ENCODE results near the gene MBD4. TPM values are rescaled to one million over a fixed set of nuclear protein-coding genes. Genes with fewer than 3 reads are reported as not detected.

The MBD4 gene
- total and polyA plus RNA-seq, 2 experiments from 2014 or later = 33.9 to 59.3 TPM

DNA sequence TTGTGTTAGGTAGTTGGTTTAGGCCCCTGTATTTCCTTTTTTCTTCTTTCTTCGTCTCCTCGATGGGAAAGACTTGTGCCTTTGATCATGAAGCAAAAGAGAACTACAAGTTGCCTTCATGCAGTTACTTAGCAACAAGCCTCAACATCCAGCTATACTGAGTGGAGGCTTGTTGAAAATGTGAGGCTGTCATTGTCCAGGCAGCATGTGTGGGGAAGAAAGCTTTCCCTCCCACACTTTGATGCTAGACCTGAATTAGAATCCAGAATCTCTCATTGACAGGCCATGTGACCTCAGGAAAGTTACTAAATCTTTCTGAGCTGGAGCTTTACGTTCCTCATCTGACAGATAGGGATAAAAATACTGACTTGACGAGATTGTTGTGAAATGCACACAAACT, 24.0 kb upstream of the MBD4 start:
- H3K27me3 ChIP-seq (ENCODE audit: insufficient read depth) = no peaks in the 10 kb centered on the region
- Mint-ChIP-seq H3K4me1 (no peaks in the 10 kb centered on the region), H3K4me3 (no peak overlapping the region), H3K27me3 (ENCODE audit: insufficient read depth, low read depth, poor library complexity) (no peaks in the 10 kb centered on the region), H3K27ac (no peak overlapping the region), H3K36me3 (ENCODE audit: low read depth) (no peaks in the 10 kb centered on the region; the same call in 2 of the 3 replicates), H3K9me3 (no peaks in the 10 kb centered on the region)
- H4K20me1 ChIP-seq (replicated peaks; ENCODE audit: insufficient read depth) = peaks cover 5% of the 10 kb centered on the region
- H3K4me1 ChIP-seq (ENCODE audit: insufficient read depth) = no peaks in the 10 kb centered on the region
- H3K4me2 ChIP-seq = no peak overlapping the region
- peaks cover 9% of the 10 kb centered on the region for H3K36me3 ChIP-seq (ENCODE audit: insufficient read depth)
- ATAC-seq = no peak
- H3K9me2 ChIP-seq (ENCODE audit: insufficient read depth) = no peaks in the 10 kb centered on the region
- no peaks in the 10 kb centered on the region for H3F3A ChIP-seq (replicated peaks; ENCODE audit: low read depth)
- H2AFZ ChIP-seq = no peak overlapping the region
- no peaks in the 10 kb centered on the region for H3K79me2 ChIP-seq (replicated peaks; ENCODE audit: insufficient read depth)
- TF ChIP-seq, protein P1, sequence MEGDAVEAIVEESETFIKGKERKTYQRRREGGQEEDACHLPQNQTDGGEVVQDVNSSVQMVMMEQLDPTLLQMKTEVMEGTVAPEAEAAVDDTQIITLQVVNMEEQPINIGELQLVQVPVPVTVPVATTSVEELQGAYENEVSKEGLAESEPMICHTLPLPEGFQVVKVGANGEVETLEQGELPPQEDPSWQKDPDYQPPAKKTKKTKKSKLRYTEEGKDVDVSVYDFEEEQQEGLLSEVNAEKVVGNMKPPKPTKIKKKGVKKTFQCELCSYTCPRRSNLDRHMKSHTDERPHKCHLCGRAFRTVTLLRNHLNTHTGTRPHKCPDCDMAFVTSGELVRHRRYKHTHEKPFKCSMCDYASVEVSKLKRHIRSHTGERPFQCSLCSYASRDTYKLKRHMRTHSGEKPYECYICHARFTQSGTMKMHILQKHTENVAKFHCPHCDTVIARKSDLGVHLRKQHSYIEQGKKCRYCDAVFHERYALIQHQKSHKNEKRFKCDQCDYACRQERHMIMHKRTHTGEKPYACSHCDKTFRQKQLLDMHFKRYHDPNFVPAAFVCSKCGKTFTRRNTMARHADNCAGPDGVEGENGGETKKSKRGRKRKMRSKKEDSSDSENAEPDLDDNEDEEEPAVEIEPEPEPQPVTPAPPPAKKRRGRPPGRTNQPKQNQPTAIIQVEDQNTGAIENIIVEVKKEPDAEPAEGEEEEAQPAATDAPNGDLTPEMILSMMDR (conservative IDR thresholded peaks at IDR 0.05; ENCODE audit: low read depth in 2 of 2) = no peak
- no peak for TF ChIP-seq ZNF114 (CRISPR knock-in tag; IDR thresholded peaks at IDR 0.05)
- no peak for TF ChIP-seq STAT1 (IDR thresholded peaks at IDR 0.05; ENCODE audit: unreplicated experiment)
- no peak for TF ChIP-seq CREB1 (CRISPR knock-in tag; IDR thresholded peaks at IDR 0.05; ENCODE audit: low read depth)
- no peak for TF ChIP-seq ZNF331 (CRISPR knock-in tag; IDR thresholded peaks at IDR 0.05; ENCODE audit: low read depth)
- TF ChIP-seq, protein P2, sequence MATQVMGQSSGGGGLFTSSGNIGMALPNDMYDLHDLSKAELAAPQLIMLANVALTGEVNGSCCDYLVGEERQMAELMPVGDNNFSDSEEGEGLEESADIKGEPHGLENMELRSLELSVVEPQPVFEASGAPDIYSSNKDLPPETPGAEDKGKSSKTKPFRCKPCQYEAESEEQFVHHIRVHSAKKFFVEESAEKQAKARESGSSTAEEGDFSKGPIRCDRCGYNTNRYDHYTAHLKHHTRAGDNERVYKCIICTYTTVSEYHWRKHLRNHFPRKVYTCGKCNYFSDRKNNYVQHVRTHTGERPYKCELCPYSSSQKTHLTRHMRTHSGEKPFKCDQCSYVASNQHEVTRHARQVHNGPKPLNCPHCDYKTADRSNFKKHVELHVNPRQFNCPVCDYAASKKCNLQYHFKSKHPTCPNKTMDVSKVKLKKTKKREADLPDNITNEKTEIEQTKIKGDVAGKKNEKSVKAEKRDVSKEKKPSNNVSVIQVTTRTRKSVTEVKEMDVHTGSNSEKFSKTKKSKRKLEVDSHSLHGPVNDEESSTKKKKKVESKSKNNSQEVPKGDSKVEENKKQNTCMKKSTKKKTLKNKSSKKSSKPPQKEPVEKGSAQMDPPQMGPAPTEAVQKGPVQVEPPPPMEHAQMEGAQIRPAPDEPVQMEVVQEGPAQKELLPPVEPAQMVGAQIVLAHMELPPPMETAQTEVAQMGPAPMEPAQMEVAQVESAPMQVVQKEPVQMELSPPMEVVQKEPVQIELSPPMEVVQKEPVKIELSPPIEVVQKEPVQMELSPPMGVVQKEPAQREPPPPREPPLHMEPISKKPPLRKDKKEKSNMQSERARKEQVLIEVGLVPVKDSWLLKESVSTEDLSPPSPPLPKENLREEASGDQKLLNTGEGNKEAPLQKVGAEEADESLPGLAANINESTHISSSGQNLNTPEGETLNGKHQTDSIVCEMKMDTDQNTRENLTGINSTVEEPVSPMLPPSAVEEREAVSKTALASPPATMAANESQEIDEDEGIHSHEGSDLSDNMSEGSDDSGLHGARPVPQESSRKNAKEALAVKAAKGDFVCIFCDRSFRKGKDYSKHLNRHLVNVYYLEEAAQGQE (IDR thresholded peaks at IDR 0.05; ENCODE audit: unreplicated experiment) = no peak
- no peak for TF ChIP-seq EZH2 (IDR thresholded peaks at IDR 0.05; ENCODE audit: low read depth, unreplicated experiment)
- TF ChIP-seq JUNB (IDR thresholded peaks at IDR 0.05; ENCODE audit: unreplicated experiment) = no peak
- no peak for TF ChIP-seq NANOG (IDR thresholded peaks at IDR 0.05; ENCODE audit: borderline replicate concordance)
- TF ChIP-seq, protein P3, sequence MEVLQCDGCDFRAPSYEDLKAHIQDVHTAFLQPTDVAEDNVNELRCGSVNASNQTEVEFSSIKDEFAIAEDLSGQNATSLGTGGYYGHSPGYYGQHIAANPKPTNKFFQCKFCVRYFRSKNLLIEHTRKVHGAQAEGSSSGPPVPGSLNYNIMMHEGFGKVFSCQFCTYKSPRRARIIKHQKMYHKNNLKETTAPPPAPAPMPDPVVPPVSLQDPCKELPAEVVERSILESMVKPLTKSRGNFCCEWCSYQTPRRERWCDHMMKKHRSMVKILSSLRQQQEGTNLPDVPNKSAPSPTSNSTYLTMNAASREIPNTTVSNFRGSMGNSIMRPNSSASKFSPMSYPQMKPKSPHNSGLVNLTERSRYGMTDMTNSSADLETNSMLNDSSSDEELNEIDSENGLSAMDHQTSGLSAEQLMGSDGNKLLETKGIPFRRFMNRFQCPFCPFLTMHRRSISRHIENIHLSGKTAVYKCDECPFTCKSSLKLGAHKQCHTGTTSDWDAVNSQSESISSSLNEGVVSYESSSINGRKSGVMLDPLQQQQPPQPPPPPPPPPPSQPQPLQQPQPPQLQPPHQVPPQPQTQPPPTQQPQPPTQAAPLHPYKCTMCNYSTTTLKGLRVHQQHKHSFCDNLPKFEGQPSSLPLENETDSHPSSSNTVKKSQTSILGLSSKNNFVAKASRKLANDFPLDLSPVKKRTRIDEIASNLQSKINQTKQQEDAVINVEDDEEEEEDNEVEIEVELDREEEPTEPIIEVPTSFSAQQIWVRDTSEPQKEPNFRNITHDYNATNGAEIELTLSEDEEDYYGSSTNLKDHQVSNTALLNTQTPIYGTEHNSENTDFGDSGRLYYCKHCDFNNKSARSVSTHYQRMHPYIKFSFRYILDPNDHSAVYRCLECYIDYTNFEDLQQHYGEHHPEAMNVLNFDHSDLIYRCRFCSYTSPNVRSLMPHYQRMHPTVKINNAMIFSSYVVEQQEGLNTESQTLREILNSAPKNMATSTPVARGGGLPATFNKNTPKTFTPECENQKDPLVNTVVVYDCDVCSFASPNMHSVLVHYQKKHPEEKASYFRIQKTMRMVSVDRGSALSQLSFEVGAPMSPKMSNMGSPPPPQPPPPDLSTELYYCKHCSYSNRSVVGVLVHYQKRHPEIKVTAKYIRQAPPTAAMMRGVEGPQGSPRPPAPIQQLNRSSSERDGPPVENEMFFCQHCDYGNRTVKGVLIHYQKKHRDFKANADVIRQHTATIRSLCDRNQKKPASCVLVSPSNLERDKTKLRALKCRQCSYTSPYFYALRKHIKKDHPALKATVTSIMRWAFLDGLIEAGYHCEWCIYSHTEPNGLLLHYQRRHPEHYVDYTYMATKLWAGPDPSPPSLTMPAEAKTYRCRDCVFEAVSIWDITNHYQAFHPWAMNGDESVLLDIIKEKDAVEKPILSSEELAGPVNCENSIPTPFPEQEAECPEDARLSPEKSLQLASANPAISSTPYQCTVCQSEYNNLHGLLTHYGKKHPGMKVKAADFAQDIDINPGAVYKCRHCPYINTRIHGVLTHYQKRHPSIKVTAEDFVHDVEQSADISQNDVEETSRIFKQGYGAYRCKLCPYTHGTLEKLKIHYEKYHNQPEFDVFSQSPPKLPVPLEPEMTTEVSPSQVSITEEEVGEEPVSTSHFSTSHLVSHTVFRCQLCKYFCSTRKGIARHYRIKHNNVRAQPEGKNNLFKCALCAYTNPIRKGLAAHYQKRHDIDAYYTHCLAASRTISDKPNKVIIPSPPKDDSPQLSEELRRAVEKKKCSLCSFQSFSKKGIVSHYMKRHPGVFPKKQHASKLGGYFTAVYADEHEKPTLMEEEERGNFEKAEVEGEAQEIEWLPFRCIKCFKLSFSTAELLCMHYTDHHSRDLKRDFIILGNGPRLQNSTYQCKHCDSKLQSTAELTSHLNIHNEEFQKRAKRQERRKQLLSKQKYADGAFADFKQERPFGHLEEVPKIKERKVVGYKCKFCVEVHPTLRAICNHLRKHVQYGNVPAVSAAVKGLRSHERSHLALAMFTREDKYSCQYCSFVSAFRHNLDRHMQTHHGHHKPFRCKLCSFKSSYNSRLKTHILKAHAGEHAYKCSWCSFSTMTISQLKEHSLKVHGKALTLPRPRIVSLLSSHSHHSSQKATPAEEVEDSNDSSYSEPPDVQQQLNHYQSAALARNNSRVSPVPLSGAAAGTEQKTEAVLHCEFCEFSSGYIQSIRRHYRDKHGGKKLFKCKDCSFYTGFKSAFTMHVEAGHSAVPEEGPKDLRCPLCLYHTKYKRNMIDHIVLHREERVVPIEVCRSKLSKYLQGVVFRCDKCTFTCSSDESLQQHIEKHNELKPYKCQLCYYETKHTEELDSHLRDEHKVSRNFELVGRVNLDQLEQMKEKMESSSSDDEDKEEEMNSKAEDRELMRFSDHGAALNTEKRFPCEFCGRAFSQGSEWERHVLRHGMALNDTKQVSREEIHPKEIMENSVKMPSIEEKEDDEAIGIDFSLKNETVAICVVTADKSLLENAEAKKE (CRISPR knock-in tag; IDR thresholded peaks at IDR 0.05) = no peak
- H3K27ac ChIP-seq (ENCODE audit: low read depth) = no peak overlapping the region
- H3K4me3 ChIP-seq = no peak overlapping the region
- no peak for DNase-seq (ENCODE audit: low spot score)
